ENCODE data around the gene COMT. TPM values are rescaled to one million over a fixed set of nuclear protein-coding genes. Genes with fewer than 3 reads are reported as not detected.
A peak's percentile ranks its signal among the peaks of the same experiment; 100 is the strongest.

Gene COMT
- 100 to 1,000 TPM; 215 to 306 (median 234) TPM for total RNA-seq (2021; fragmentation: NEBNext Ultra II Directional; extraction: Animal tissue kit (Norgen Biotek cat#: 25700))
- long read RNA-seq, transcript COMT-209 (4 exons, 1,035 nt): minor isoform, 9 of 418 reads
- long read RNA-seq, transcript COMT-204 (6 exons, 1,548 nt): minor isoform, 19 of 418 reads
- long read RNA-seq, transcript COMT-202 (6 exons, 2,437 nt): major isoform, 311 of 418 reads
- long read RNA-seq, partial matches to known transcripts: 57 of 418 reads
- long read RNA-seq, other reads (novel, unspliced or antisense): 22 of 418 reads

DNA sequence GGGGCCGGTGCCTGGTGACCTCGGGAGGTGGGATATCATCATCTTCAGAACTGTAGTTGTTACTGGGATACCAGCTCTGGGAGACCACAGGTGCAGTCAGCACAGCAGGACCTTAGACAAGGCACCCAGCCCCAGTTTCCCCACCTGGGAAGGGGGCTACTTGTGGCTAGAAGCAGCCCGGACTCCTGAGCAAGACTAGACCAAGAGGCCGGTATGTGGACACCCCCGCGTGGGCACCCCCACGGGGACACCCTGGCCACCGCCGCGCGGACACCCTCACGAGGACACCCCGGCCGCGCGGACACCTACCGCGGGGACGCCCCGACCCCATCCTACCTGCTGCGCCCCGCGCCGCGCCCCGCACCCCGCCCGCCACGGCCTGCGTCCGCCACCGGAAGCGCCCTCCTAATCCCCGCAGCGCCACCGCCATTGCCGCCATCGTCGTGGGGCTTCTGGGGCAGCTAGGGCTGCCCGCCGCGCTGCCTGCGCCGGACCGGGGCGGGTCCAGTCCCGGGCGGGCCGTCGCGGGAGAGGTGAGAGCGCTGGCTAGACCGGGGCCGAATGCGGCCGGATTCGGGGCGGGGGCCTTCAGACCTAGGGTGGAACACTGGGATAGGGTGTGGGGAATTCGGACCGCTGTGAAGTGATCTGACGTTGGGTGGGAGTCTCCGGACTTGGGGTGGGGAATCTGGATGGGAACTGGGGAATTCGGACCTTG lies at the start of gene COMT, which contains the start of gene TXNRD2:
TSS of gene COMT (plus strand) at position 408 of the 718 bp plus-strand sequence. CDS start 20,755 bp downstream, outside the sequence.
TSS of gene TXNRD2 (minus strand) at position 454 of the 718 bp plus-strand sequence. CDS start at position 439, 15 bp downstream.
- TF ChIP-seq, protein P1, sequence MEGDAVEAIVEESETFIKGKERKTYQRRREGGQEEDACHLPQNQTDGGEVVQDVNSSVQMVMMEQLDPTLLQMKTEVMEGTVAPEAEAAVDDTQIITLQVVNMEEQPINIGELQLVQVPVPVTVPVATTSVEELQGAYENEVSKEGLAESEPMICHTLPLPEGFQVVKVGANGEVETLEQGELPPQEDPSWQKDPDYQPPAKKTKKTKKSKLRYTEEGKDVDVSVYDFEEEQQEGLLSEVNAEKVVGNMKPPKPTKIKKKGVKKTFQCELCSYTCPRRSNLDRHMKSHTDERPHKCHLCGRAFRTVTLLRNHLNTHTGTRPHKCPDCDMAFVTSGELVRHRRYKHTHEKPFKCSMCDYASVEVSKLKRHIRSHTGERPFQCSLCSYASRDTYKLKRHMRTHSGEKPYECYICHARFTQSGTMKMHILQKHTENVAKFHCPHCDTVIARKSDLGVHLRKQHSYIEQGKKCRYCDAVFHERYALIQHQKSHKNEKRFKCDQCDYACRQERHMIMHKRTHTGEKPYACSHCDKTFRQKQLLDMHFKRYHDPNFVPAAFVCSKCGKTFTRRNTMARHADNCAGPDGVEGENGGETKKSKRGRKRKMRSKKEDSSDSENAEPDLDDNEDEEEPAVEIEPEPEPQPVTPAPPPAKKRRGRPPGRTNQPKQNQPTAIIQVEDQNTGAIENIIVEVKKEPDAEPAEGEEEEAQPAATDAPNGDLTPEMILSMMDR (IDR thresholded peaks at IDR 0.05): no peak
- H3K36me3 Mint-ChIP-seq (ENCODE audit: low read depth): peaks cover 30% of the 10 kb centered on the region
- H3K9me3 Mint-ChIP-seq: peaks cover 6% of the 10 kb centered on the region
- peaks cover 2% of the 10 kb centered on the region; the same call in 1 of the 2 replicates for H3K27me3 Mint-ChIP-seq (ENCODE audit: insufficient read depth)
- H3K4me3 Mint-ChIP-seq: peak within 1 kb of the TSS; percentile 94
- peak; percentile 33 for DNase-seq
- peaks cover 61% of the 10 kb centered on the region for H3K4me1 Mint-ChIP-seq (ENCODE audit: low read depth)
- H3K27ac Mint-ChIP-seq: peak within 1 kb of the TSS; percentile 99

DNA sequence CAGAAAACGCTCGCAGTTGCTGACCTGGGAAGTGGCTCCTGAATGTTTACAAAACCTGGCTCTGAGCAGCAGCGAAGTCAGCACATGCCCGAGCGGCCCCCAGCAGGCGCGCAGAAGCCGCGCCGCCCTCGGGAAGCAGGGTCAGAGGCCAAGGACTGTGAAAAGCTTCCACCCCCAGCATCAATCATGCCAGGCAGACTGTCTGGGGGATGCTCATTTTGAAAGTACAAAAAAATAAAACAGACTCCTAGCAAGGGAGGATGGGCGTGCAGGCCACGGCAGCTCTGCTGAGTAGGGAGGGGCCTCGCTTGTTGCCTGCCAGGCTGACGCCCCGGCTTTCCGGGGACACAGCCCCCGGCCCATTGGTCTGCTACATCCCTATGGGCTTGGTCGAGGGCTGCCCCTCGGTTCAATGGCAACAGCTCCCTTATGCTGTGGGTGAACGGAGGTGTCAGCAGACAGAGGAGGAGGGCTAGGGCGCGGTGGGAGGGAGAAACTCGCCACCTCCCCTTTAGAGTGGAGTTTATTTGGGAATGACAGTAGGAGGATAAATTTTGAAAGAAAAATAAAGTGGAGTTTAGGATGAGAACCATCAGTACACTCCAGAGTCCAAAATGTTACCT lies 49.2 kb upstream of the COMT start:
- Mint-ChIP-seq H3K27ac (peak overlapping the region; percentile 77), H3K9me3 (no peaks in the 10 kb centered on the region), H3K36me3 (ENCODE audit: low read depth) (peaks cover 2% of the 10 kb centered on the region; the same call in 1 of the 2 replicates), H3K27me3 (ENCODE audit: insufficient read depth) (no peaks in the 10 kb centered on the region; the same call in 1 of the 2 replicates), H3K4me3 (no peak overlapping the region; the same call in 1 of the 2 replicates), H3K4me1 (ENCODE audit: low read depth) (peaks cover 36% of the 10 kb centered on the region)
- DNase-seq: no peak
- TF ChIP-seq, protein P1 (IDR thresholded peaks at IDR 0.05): no peak

- DNase-seq: no peak
- no peaks in the 10 kb centered on the region for H3K36me3 Mint-ChIP-seq (ENCODE audit: low read depth)
- H3K27ac Mint-ChIP-seq: peak overlapping the region; percentile 12; the same call in 1 of the 2 replicates
- H3K27me3 Mint-ChIP-seq (ENCODE audit: insufficient read depth): no peaks in the 10 kb centered on the region; the same call in 1 of the 2 replicates
- H3K9me3 Mint-ChIP-seq: no peaks in the 10 kb centered on the region
- TF ChIP-seq, protein P1 (IDR thresholded peaks at IDR 0.05): no peak
- 0 out of 2 replicates have a peak overlapping the region, but pooled peaks have one; percentile 4 for H3K4me3 Mint-ChIP-seq
- peaks cover 33% of the 10 kb centered on the region for H3K4me1 Mint-ChIP-seq (ENCODE audit: low read depth)
Observed at GRCh38 chr22:19892925-19893324, 48.6 kb upstream of the COMT start.

GRCh38 chr22:19893363-19893762 lies 48.2 kb upstream of the COMT start:
- H3K27me3 Mint-ChIP-seq (ENCODE audit: insufficient read depth): no peaks in the 10 kb centered on the region
- H3K36me3 Mint-ChIP-seq (ENCODE audit: low read depth): no peaks in the 10 kb centered on the region
- peaks cover 33% of the 10 kb centered on the region for H3K4me1 Mint-ChIP-seq (ENCODE audit: low read depth)
- no peak for DNase-seq
- no peak overlapping the region for H3K27ac Mint-ChIP-seq
- TF ChIP-seq, protein P1 (IDR thresholded peaks at IDR 0.05): no peak
- no peak overlapping the region for H3K4me3 Mint-ChIP-seq
- no peaks in the 10 kb centered on the region for H3K9me3 Mint-ChIP-seq

DNA sequence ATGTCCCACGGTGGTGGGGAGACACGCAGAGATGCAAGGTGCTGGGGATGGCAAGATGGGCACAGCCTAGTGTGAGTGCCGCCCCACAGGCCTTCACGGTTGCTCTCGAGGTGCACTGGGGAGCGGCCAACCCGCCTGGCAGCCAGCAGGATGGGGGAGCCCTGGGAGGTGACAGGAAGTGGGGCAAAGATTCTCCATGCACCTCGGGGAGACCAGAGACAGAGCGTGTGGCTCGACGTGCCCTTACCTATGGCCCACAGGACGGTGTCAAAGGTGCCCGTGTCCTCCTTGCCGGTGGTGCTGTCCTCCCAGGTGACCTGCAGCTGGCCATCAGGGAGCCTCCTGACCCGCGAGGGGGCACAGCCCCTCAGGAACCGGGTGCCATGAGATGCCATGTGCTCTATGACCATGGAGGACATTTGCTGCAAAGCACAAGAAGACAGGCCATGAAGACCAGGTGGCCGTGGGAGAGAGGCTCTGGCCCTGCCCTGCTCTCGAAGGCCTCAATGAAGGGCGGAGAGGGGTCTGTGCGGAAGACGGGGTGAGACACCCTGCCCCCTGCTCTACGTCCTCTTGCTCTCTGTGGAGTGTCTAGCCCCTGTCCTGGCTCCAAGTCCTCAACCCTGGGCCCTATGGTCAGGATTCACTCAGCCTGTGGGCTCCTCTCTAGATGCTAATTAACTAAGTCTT lies 46.3 kb upstream of the COMT start:
- TF ChIP-seq, protein P1 (IDR thresholded peaks at IDR 0.05): no peak

More for the DNA sequence above, 46.3 kb upstream of the COMT start:
- no peak for DNase-seq
- no peaks in the 10 kb centered on the region; the same call in 1 of the 2 replicates for H3K27me3 Mint-ChIP-seq (ENCODE audit: insufficient read depth)
- no peak overlapping the region for H3K4me3 Mint-ChIP-seq
- H3K9me3 Mint-ChIP-seq: no peaks in the 10 kb centered on the region
- no peak overlapping the region for H3K27ac Mint-ChIP-seq
- no peaks in the 10 kb centered on the region for H3K36me3 Mint-ChIP-seq (ENCODE audit: low read depth)
- peaks cover 28% of the 10 kb centered on the region for H3K4me1 Mint-ChIP-seq (ENCODE audit: low read depth)
